GM21423 (cell line): Measurements from ENCODE around the gene NEB.
"Not testable (repeated sequence)": the region's sequence is repeated elsewhere in the genome, so short reads cannot be mapped to it uniquely, and the experiment has no call there.

ENCODE experiments used
- ATAC-seq: cut with Tn5 transposase; IDR thresholded peaks from one replicate; pipeline ENCODE4 v1.9.1; 2021; ENCODE audit warnings: mild to moderate bottlenecking, moderate library complexity; ENCODE audit not compliant: unreplicated experiment

NEB gene

GRCh38 chr2:151761687-151762086 lies 27.4 kb upstream of the NEB start:
- ATAC-seq: no peak

- ATAC-seq: no peak
Observed at GRCh38 chr2:151761193-151761592, 26.9 kb upstream of the NEB start.

- ATAC-seq: no peak
Observed at GRCh38 chr2:151760139-151760650, 25.9 kb upstream of the NEB start.

- no peak for ATAC-seq
Observed at GRCh38 chr2:151758744-151759143, 24.5 kb upstream of the NEB start.

- ATAC-seq: no peak
Observed at GRCh38 chr2:151757861-151758260, 23.6 kb upstream of the NEB start.

GRCh38 chr2:151756820-151757219 lies 22.5 kb upstream of the NEB start:
- no peak for ATAC-seq

GRCh38 chr2:151754253-151754897 lies 20.1 kb upstream of the NEB start:
- no peak for ATAC-seq

- ATAC-seq: no peak
Observed at GRCh38 chr2:151753540-151753939, 19.3 kb upstream of the NEB start.

GRCh38 chr2:151745261-151745660 lies 11.0 kb upstream of the NEB start:
- not testable (repeated sequence) for ATAC-seq

- ATAC-seq: no peak
Observed at GRCh38 chr2:151730262-151730975, 3.9 kb downstream of the NEB start.

GRCh38 chr2:151729837-151730236 lies 4.4 kb downstream of the NEB start:
- ATAC-seq: no peak

GRCh38 chr2:151729415-151729811 lies 4.9 kb downstream of the NEB start:
- no peak for ATAC-seq

GRCh38 chr2:151728804-151729414 lies 5.4 kb downstream of the NEB start:
- ATAC-seq: no peak

GRCh38 chr2:151727593-151728552 lies 6.4 kb downstream of the NEB start:
- no peak for ATAC-seq

- ATAC-seq: no peak
Observed at GRCh38 chr2:151721161-151721560, 13.1 kb downstream of the NEB start.

GRCh38 chr2:151720521-151720920 lies 13.8 kb downstream of the NEB start:
- no peak for ATAC-seq

GRCh38 chr2:151718796-151719195 lies 15.5 kb downstream of the NEB start:
- ATAC-seq: no peak

- no peak for ATAC-seq
Observed at GRCh38 chr2:151718247-151718646, 16.0 kb downstream of the NEB start.

- ATAC-seq: no peak
Observed at GRCh38 chr2:151716721-151717120, 17.6 kb downstream of the NEB start.

- no peak for ATAC-seq
Observed at GRCh38 chr2:151713291-151713903, 20.9 kb downstream of the NEB start.
